PC-3 (cell line): Measurements from ENCODE around the gene MYO18A. TPM values are rescaled to one million over a fixed set of nuclear protein-coding genes. Genes with fewer than 3 reads are reported as not detected.

Experiments
- ATAC-seq: fragments of 200-7000 bp; cut with Tn5 transposase; 2 replicates; pipeline ENCODE4 v1.9.1; 2020; ENCODE audit warnings: mild to moderate bottlenecking, moderate library complexity
- BruUV-seq: library from RNA; stranded (reverse); fragments of 400-500 nt; replicated peaks from 2 replicates; lab custom pipeline; 2021; lab: Mats Ljungman, UMichigan
- CTCF ChIA-PET: fragments of 300-600 bp; sonication (Branson Sonifier 250); formaldehyde crosslinking; loops from one replicate; lab custom pipeline; 2022; ENCODE audit warnings: antibody characterized with exemption; lab: Charles Lee
- POLR2A ChIA-PET: fragments of 300-600 bp; sonication (Branson Sonifier 250); formaldehyde crosslinking; loops from one replicate; lab custom pipeline; 2022; ENCODE audit warnings: antibody characterized with exemption; ENCODE audit not compliant: unreplicated experiment; lab: Charles Lee
- DNase-seq: peaks from one replicate; pipeline ENCODE4 v3.0.0-alpha.2; 2015
- H2AFZ ChIP-seq: fragments of 300-600 bp; sonication (generic); 2 replicates; pipeline ENCODE4 v1.6.0; 2016; ENCODE audit warnings: antibody characterized with exemption, low read length
- H3F3A ChIP-seq: fragments of 300-600 bp; sonication (generic); one replicate; pipeline ENCODE4 v1.6.0; 2017; ENCODE audit warnings: antibody characterized with exemption, low read length, control low read depth, mild to moderate bottlenecking; ENCODE audit not compliant: unreplicated experiment
- H3K27ac ChIP-seq: fragments of 300-600 bp; sonication (generic); 2 replicates; pipeline ENCODE4 v1.5.1; 2016; ENCODE audit warnings: mild to moderate bottlenecking, low read length
- H3K27me3 ChIP-seq: fragments of 300-600 bp; sonication (generic); 2 replicates; pipeline ENCODE4 v1.6.1; 2016; ENCODE audit warnings: low read length, mixed read lengths
- H3K36me3 ChIP-seq: fragments of 300-600 bp; sonication (generic); 2 replicates; pipeline ENCODE4 v1.6.1; 2016; ENCODE audit warnings: low read depth, mixed run types, low read length, mixed read lengths
- H3K4me1 ChIP-seq: fragments of 300-600 bp; sonication (generic); 2 replicates; pipeline ENCODE4 v1.5.1; 2016; ENCODE audit warnings: low read length; ENCODE audit not compliant: insufficient read depth
- H3K4me2 ChIP-seq: fragments of 300-600 bp; sonication (generic); 2 replicates; pipeline ENCODE4 v1.6.0; 2016; ENCODE audit warnings: low read length
- H3K4me3 ChIP-seq: fragments of 300-600 bp; sonication (generic); 2 replicates; pipeline ENCODE4 v1.5.1; 2016; ENCODE audit warnings: mild to moderate bottlenecking, low read length, mixed read lengths
- H3K79me2 ChIP-seq: fragments of 300-600 bp; sonication (generic); 2 replicates; pipeline ENCODE4 v1.6.1; 2017; ENCODE audit warnings: low read length, mixed read lengths
- H3K9ac ChIP-seq: fragments of 300-600 bp; sonication (generic); 2 replicates; pipeline ENCODE4 v1.6.0; 2016; ENCODE audit warnings: mild to moderate bottlenecking, low read length
- H3K9me2 ChIP-seq: fragments of 300-600 bp; sonication (generic); replicated peaks from 2 replicates; pipeline ENCODE4 v1.6.1; 2016; ENCODE audit warnings: mixed run types, low read length, mixed read lengths
- H3K9me3 ChIP-seq: fragments of 300-600 bp; sonication (generic); 2 replicates; pipeline ENCODE4 v1.6.1; 2016; ENCODE audit warnings: low read length, mixed read lengths
- H4K20me1 ChIP-seq: fragments of 300-600 bp; sonication (generic); 2 replicates; pipeline ENCODE4 v1.6.1; 2016; ENCODE audit warnings: low read length, mixed read lengths
- EZH2 ChIP-seq: fragments of 300-600 bp; sonication (generic); IDR thresholded peaks from one replicate; pipeline ENCODE4 v1.6.1; 2017; ENCODE audit warnings: antibody characterized with exemption, mild to moderate bottlenecking, low read length; ENCODE audit not compliant: unreplicated experiment
- EZH2phosphoT487 ChIP-seq: fragments of 300-600 bp; sonication (generic); IDR thresholded peaks from 2 replicates; pipeline ENCODE4 v1.6.1; 2018; ENCODE audit warnings: mild to moderate bottlenecking, antibody characterized with exemption, low read length, borderline replicate concordance
- intact Hi-C: fragments of 100-400 bp; cut with micrococcal nuclease; formaldehyde crosslinking; loops from 2 replicates; pipeline ENCODE4 v1.9.0; 2023
- total RNA-seq: library from RNA; depleted of rRNA; stranded (reverse); fragments of >200 nt; gene quantifications from 2 replicates; pipeline ENCODE4 v1.2.3, GENCODE V29; 2014
- TF ChIP-seq, protein P1 (sequence below): fragments of 300-600 bp; sonication (generic); conservative IDR thresholded peaks from 2 replicates; pipeline ENCODE4 v1.5.1; 2017; ENCODE audit warnings: antibody characterized with exemption, low read depth, mild to moderate bottlenecking, low read length

Gene MYO18A
- total RNA-seq, 1 experiment from 2014 or later, result 28.0 TPM

DNA sequence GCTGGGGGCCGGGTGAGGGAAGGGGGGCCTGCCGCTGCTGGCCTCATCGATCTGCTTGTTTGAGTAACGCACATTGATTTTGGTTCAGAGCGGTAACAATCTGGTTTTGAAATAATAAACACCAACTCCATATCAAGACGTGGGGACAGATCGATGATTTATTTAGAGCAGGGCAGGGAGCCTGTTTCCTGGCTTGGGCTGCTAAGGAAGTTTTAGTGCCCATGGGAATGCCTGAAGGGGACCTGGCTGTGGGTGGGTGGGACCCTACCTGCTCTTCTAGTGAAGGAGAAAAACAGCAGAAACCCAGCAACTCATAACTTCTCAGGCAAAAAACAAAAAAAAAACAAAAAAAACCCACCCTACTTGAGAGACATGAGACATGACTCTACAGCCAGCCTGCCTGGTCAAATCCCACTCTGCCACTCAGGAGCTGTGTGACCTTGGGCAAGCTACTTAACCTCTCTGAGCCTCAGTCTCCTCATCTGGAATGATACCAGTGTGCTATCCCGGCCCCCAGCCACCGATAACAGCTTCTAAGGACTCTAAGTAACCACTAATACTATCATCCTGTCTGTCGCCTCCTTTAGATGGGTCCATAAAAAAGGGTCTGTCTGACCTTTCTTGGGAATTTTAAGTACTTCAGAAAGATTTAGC lies 71.2 kb downstream of the MYO18A start:
- Histone ChIP-seq H3K9me2 (no peaks in the 10 kb centered on the region), H3K27me3 (no peaks in the 10 kb centered on the region), H3K9ac (no peak overlapping the region), H3K4me3 (no peak overlapping the region), H3F3A (no peaks in the 10 kb centered on the region), H3K27ac (no peak overlapping the region), H3K4me1 (peaks cover 14% of the 10 kb centered on the region), H3K4me2 (no peak overlapping the region), H3K79me2 (no peaks in the 10 kb centered on the region), H3K9me3 (no peaks in the 10 kb centered on the region), H3K36me3 (no peaks in the 10 kb centered on the region), H4K20me1 (no peaks in the 10 kb centered on the region), H2AFZ (no peak overlapping the region)
- no peak for DNase-seq
- no peak for ATAC-seq
- ChIA-PET POLR2A (interaction anchor here (0.7 kb wide), 1 partner anchor 54 kb away, joined by 6 read pairs; no protein-coding TSS in a partner anchor), CTCF (interaction anchor here (1.0 kb wide), 1 partner anchor 143 kb away, joined by 4 read pairs; no protein-coding TSS in a partner anchor)
- no TSS peak for BruUV-seq
- TF ChIP-seq, protein P1, sequence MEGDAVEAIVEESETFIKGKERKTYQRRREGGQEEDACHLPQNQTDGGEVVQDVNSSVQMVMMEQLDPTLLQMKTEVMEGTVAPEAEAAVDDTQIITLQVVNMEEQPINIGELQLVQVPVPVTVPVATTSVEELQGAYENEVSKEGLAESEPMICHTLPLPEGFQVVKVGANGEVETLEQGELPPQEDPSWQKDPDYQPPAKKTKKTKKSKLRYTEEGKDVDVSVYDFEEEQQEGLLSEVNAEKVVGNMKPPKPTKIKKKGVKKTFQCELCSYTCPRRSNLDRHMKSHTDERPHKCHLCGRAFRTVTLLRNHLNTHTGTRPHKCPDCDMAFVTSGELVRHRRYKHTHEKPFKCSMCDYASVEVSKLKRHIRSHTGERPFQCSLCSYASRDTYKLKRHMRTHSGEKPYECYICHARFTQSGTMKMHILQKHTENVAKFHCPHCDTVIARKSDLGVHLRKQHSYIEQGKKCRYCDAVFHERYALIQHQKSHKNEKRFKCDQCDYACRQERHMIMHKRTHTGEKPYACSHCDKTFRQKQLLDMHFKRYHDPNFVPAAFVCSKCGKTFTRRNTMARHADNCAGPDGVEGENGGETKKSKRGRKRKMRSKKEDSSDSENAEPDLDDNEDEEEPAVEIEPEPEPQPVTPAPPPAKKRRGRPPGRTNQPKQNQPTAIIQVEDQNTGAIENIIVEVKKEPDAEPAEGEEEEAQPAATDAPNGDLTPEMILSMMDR, result no peak
- TF ChIP-seq EZH2phosphoT487, result no peak
- TF ChIP-seq EZH2, result no peak
- intact Hi-C loops, result no loop called here

DNA sequence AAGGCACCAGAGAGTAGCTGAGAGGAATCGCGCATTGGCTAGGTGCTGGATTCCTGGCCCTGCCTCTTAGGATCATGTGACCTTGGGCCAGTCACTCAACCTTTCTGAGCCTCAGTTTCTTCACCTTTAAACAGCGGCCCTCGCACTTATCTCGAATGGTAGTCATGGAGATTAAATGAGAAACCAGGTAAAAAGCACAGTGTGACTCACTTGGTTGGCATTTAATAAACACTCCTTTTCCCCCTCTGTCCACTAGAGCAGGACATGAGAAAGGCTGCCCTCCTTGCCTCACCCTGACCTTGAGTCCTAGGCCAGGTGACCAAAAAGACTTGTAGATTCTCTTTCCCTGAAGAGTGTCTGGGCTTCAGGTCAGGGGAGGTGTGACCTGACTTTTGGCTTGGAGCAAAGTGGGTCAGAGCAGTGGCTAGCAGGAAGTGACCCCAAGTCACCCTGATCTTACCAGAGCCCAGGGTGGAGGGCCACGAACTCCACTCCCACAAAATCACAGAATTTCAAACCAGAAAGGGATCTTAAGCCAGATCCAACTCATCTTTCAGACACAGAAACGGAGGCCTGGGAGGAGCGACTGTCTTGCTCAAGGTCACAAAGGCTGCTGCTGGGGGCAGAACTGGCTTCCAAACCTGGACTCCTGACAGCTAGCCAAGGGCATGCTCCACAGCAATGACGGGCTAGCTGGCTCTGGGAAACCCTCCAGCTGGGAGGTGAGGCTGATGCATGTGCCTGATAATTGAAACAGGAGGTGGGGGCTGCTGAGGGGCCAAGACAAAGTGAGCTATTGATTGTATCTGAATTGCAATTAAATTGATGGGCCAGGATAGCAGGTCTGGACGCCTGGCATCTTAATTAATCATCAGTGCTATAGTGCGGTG lies 72.0 kb downstream of the MYO18A start:
- Histone ChIP-seq H4K20me1 (no peaks in the 10 kb centered on the region), H3K4me1 (peaks cover 14% of the 10 kb centered on the region), H3K27ac (peak overlapping the region; percentile 21; the same call in 1 of the 2 replicates), H3K36me3 (no peaks in the 10 kb centered on the region), H3F3A (no peaks in the 10 kb centered on the region), H3K27me3 (no peaks in the 10 kb centered on the region), H2AFZ (no peak overlapping the region), H3K4me3 (peak overlapping the region; percentile 28; the same call in 1 of the 2 replicates), H3K4me2 (peak overlapping the region; percentile 64), H3K9ac (no peak overlapping the region), H3K9me2 (no peaks in the 10 kb centered on the region), H3K79me2 (no peaks in the 10 kb centered on the region), H3K9me3 (no peaks in the 10 kb centered on the region)
- peak; percentile 50 for DNase-seq
- no TSS peak for BruUV-seq
- peak; percentile 76 for ATAC-seq
- TF ChIP-seq EZH2phosphoT487 (no peak), EZH2 (no peak)
- TF ChIP-seq, protein P1, result no peak
- ChIA-PET POLR2A (no interaction called here), CTCF (interaction anchor here (0.6 kb wide), 1 partner anchor 142 kb away, joined by 4 read pairs; no protein-coding TSS in a partner anchor)
- intact Hi-C loops, result no loop called here
